Measurements from ENCODE around the gene EXOC6.

Gene EXOC6

DNA sequence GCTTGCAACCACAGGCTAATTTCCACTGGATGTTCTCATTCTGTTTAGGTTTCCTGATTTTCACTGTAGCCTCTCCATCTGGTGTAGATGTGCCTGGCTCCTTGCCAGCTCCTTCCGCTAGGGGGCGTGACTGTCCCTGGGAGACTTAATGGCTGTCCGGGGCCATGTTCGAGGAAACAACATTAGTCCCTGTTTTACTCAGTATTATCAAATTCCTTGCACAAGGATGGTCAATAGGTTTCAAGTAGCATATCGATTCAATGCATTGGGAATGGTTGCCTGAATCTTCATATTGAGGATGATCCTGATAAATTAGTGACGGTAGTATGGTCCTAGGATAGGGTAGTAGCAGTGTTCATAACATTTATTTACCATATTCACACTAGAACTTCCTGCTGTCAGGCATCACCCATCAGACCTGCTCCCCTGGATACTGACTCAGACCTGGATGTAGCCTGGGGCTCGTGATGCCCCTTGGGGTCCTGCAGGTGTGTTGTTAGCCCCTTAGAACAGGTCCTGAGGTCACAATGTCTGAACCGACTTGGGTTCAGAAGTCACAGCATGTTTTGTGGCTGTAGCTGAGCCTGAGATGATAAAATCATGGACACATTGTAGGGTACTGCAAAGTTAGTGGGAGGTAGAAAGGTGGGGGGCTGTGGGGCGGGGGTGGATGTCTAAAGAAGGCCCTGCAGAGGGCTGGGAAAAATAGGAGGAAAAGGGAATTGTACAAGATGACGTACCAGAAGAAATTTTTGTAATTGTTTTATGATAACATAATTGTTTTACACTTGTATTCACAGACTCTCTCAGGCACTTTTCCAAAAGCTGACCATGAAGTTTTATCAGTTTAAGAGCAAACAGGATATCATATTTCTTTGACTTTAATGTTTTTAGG lies 8.9 kb upstream of the EXOC6 start:
- no peaks in the 10 kb centered on the region for H3K4me1 ChIP-seq (ENCODE audit: control insufficient read depth, insufficient read depth, low read length)
- no peak overlapping the region for H3K9ac ChIP-seq (ENCODE audit: low read length)
- H3K4me3 ChIP-seq (ENCODE audit: low read length): no peak overlapping the region
- no peaks in the 10 kb centered on the region for H3K27me3 ChIP-seq (ENCODE audit: control insufficient read depth, insufficient read depth, low read length)
- no peak overlapping the region for H3K27ac ChIP-seq (ENCODE audit: low read depth, low read length)
- no peaks in the 10 kb centered on the region for H3K36me3 ChIP-seq (ENCODE audit: control insufficient read depth, insufficient read depth, low read length)

DNA sequence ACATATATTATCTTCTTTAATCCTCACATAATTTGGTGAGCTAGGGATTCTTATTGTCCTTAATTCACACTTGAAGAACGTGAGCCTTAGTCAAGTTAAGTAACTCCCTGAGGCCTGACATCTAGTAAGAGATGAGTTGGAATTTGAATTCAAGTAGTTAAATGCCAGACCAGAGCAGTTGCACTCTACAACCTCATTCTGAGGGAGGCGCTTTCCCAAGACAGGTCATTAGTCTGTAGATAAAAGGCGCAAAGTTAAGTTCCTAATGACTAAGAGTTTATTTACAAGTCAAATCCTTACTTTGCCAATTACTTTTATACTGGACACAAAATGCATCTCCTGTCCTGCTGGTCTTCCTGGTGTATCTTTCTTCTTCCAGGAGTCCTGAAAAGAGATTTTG lies 3.6 kb upstream of the EXOC6 start:
- H3K9ac ChIP-seq (ENCODE audit: low read length): no peak overlapping the region
- H3K27ac ChIP-seq (ENCODE audit: low read depth, low read length): no peak overlapping the region

GRCh38 chr10:92845921-92846320 lies 2.4 kb upstream of the EXOC6 start:
- H3K27me3 ChIP-seq (ENCODE audit: control insufficient read depth, insufficient read depth, low read length): no peaks in the 10 kb centered on the region
- H3K27ac ChIP-seq (ENCODE audit: low read depth, low read length): no peak overlapping the region
- peaks cover 5% of the 10 kb centered on the region for H3K4me1 ChIP-seq (ENCODE audit: control insufficient read depth, insufficient read depth, low read length)

More for the DNA sequence above, 3.6 kb upstream of the EXOC6 start:
- Histone ChIP-seq H3K27me3 (ENCODE audit: control insufficient read depth, insufficient read depth, low read length) (no peaks in the 10 kb centered on the region), H3K36me3 (ENCODE audit: control insufficient read depth, insufficient read depth, low read length) (no peaks in the 10 kb centered on the region), H3K4me1 (ENCODE audit: control insufficient read depth, insufficient read depth, low read length) (peaks cover 3% of the 10 kb centered on the region), H3K4me3 (ENCODE audit: low read length) (no peak overlapping the region)

GRCh38 chr10:92846344-92846743 lies 2.0 kb upstream of the EXOC6 start:
- H3K4me1 ChIP-seq (ENCODE audit: control insufficient read depth, insufficient read depth, low read length): peaks cover 5% of the 10 kb centered on the region
- H3K27me3 ChIP-seq (ENCODE audit: control insufficient read depth, insufficient read depth, low read length): no peaks in the 10 kb centered on the region
- H3K27ac ChIP-seq (ENCODE audit: low read depth, low read length): no peak overlapping the region
- H3K9ac ChIP-seq (ENCODE audit: low read length): no peak overlapping the region
- H3K4me3 ChIP-seq (ENCODE audit: low read length): no peak overlapping the region
- H3K36me3 ChIP-seq (ENCODE audit: control insufficient read depth, insufficient read depth, low read length): no peaks in the 10 kb centered on the region

More at GRCh38 chr10:92845921-92846320, 2.4 kb upstream of the EXOC6 start:
- no peak overlapping the region for H3K9ac ChIP-seq (ENCODE audit: low read length)
- H3K4me3 ChIP-seq (ENCODE audit: low read length): no peak overlapping the region
- H3K36me3 ChIP-seq (ENCODE audit: control insufficient read depth, insufficient read depth, low read length): no peaks in the 10 kb centered on the region

GRCh38 chr10:92846854-92847201 lies 1.5 kb upstream of the EXOC6 start:
- Histone ChIP-seq H3K4me3 (ENCODE audit: low read length) (no peak overlapping the region), H3K4me1 (ENCODE audit: control insufficient read depth, insufficient read depth, low read length) (peaks cover 5% of the 10 kb centered on the region), H3K27ac (ENCODE audit: low read depth, low read length) (no peak overlapping the region), H3K27me3 (ENCODE audit: control insufficient read depth, insufficient read depth, low read length) (no peaks in the 10 kb centered on the region), H3K36me3 (ENCODE audit: control insufficient read depth, insufficient read depth, low read length) (no peaks in the 10 kb centered on the region), H3K9ac (ENCODE audit: low read length) (no peak overlapping the region)

DNA sequence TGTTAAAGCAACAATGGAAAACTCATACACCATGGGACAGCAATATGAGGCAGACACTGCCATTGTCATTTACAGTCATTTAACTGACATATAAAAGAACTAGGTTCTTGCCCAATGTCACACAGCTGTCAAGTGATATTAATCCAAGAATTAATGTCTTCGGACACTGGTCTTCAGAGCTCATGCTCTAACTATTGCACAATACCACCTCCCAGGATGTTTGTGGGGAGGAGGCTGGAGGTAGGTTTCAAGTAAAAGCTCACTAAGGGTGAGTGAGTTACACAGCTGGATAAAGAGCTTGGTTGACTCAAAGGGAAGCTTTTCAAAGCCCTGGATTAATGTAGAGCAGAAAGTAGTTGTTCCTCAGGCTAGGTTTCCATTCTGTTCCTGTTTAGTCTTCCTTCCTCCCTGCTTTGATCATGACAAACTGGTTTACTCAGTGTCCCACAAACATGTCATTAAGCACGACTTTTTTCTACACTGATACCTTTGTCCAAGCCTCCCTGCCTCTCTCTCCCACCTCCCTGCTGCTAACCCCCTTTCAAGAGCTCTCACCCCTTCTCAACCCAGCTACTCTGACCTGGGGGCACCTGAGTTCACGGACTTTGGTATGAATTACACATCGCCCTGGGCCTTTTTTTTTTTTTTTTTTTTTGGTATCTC lies 987 bp upstream of the EXOC6 start:
- H3K27me3 ChIP-seq (ENCODE audit: control insufficient read depth, insufficient read depth, low read length): no peaks in the 10 kb centered on the region
- H3K9ac ChIP-seq (ENCODE audit: low read length): no peak overlapping the region
- no peak overlapping the region for H3K27ac ChIP-seq (ENCODE audit: low read depth, low read length)
- H3K36me3 ChIP-seq (ENCODE audit: control insufficient read depth, insufficient read depth, low read length): no peaks in the 10 kb centered on the region
- H3K4me3 ChIP-seq (ENCODE audit: low read length): no peak overlapping the region
- peaks cover 5% of the 10 kb centered on the region for H3K4me1 ChIP-seq (ENCODE audit: control insufficient read depth, insufficient read depth, low read length)

DNA sequence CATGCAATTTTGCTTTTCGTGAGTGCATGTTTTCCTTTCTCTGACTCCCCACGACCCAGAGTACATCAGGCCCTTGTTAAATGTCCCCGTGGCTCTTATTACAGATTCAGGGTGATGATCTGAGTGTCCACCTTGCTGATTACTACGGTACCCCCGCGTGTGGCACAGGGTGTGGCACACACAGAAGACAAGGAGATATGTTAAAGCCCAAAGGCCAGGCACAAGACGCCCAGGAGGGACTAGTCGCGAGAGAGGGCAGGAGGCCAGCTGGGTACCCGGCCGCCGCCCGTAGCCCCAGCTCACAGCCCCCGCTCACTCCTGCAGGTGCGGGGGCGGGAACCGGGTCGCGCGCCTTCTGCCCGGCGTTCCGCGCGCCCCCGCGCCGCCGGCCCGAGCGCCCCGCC lies 281 bp upstream of the EXOC6 start:
- Histone ChIP-seq H3K36me3 (ENCODE audit: control insufficient read depth, insufficient read depth, low read length) (no peaks in the 10 kb centered on the region), H3K4me1 (ENCODE audit: control insufficient read depth, insufficient read depth, low read length) (peaks cover 5% of the 10 kb centered on the region), H3K27me3 (ENCODE audit: control insufficient read depth, insufficient read depth, low read length) (no peaks in the 10 kb centered on the region), H3K4me3 (ENCODE audit: low read length) (peak overlapping the region; percentile 79), H3K27ac (ENCODE audit: low read depth, low read length) (peak overlapping the region; percentile 21), H3K9ac (ENCODE audit: low read length) (peak overlapping the region; percentile 24)

GRCh38 chr10:92849234-92849525 lies 860 bp downstream of the EXOC6 start:
- Histone ChIP-seq H3K36me3 (ENCODE audit: control insufficient read depth, insufficient read depth, low read length) (no peaks in the 10 kb centered on the region), H3K4me1 (ENCODE audit: control insufficient read depth, insufficient read depth, low read length) (peaks cover 5% of the 10 kb centered on the region), H3K9ac (ENCODE audit: low read length) (no peak overlapping the region), H3K27me3 (ENCODE audit: control insufficient read depth, insufficient read depth, low read length) (no peaks in the 10 kb centered on the region), H3K4me3 (ENCODE audit: low read length) (peak overlapping the region; percentile 79), H3K27ac (ENCODE audit: low read depth, low read length) (no peak overlapping the region)

GRCh38 chr10:92849576-92850090 lies 1.3 kb downstream of the EXOC6 start:
- Histone ChIP-seq H3K27me3 (ENCODE audit: control insufficient read depth, insufficient read depth, low read length) (no peaks in the 10 kb centered on the region), H3K4me1 (ENCODE audit: control insufficient read depth, insufficient read depth, low read length) (peaks cover 5% of the 10 kb centered on the region), H3K27ac (ENCODE audit: low read depth, low read length) (no peak overlapping the region), H3K9ac (ENCODE audit: low read length) (no peak overlapping the region), H3K4me3 (ENCODE audit: low read length) (peak overlapping the region; percentile 79), H3K36me3 (ENCODE audit: control insufficient read depth, insufficient read depth, low read length) (no peaks in the 10 kb centered on the region)

GRCh38 chr10:92850185-92850584 lies 1.9 kb downstream of the EXOC6 start:
- Histone ChIP-seq H3K9ac (ENCODE audit: low read length) (no peak overlapping the region), H3K27ac (ENCODE audit: low read depth, low read length) (no peak overlapping the region), H3K36me3 (ENCODE audit: control insufficient read depth, insufficient read depth, low read length) (no peaks in the 10 kb centered on the region), H3K4me3 (ENCODE audit: low read length) (no peak overlapping the region), H3K4me1 (ENCODE audit: control insufficient read depth, insufficient read depth, low read length) (peaks cover 5% of the 10 kb centered on the region), H3K27me3 (ENCODE audit: control insufficient read depth, insufficient read depth, low read length) (no peaks in the 10 kb centered on the region)

GRCh38 chr10:92851003-92851402 lies 2.7 kb downstream of the EXOC6 start:
- no peak overlapping the region for H3K9ac ChIP-seq (ENCODE audit: low read length)
- no peak overlapping the region for H3K4me3 ChIP-seq (ENCODE audit: low read length)

GRCh38 chr10:92855560-92855959 lies 7.2 kb downstream of the EXOC6 start:
- H3K27ac ChIP-seq (ENCODE audit: low read depth, low read length): no peak overlapping the region
- no peak overlapping the region for H3K9ac ChIP-seq (ENCODE audit: low read length)
- H3K36me3 ChIP-seq (ENCODE audit: control insufficient read depth, insufficient read depth, low read length): no peaks in the 10 kb centered on the region
- H3K4me1 ChIP-seq (ENCODE audit: control insufficient read depth, insufficient read depth, low read length): no peaks in the 10 kb centered on the region
- no peaks in the 10 kb centered on the region for H3K27me3 ChIP-seq (ENCODE audit: control insufficient read depth, insufficient read depth, low read length)
- no peak overlapping the region for H3K4me3 ChIP-seq (ENCODE audit: low read length)

More at GRCh38 chr10:92851003-92851402, 2.7 kb downstream of the EXOC6 start:
- Histone ChIP-seq H3K4me1 (ENCODE audit: control insufficient read depth, insufficient read depth, low read length) (peaks cover 5% of the 10 kb centered on the region), H3K36me3 (ENCODE audit: control insufficient read depth, insufficient read depth, low read length) (no peaks in the 10 kb centered on the region), H3K27ac (ENCODE audit: low read depth, low read length) (no peak overlapping the region), H3K27me3 (ENCODE audit: control insufficient read depth, insufficient read depth, low read length) (no peaks in the 10 kb centered on the region)

Measured in rectal smooth muscle tissue (tissue), 1 donor.